ENCODE measurements around the gene EPHA8. TPM values are rescaled to one million over a fixed set of nuclear protein-coding genes. Genes with fewer than 3 reads are reported as not detected.

EPHA8 gene
- total RNA-seq, 2 experiments from 2014 or later, result not detected

GRCh38 chr1:22586356-22587130 is 23.3 kb downstream of the EPHA8 start:
- POLR2A ChIA-PET, result no interaction called here
- CTCF ChIA-PET, result no interaction called here

- ChIA-PET CTCF (no interaction called here), POLR2A (no interaction called here)
Observed at GRCh38 chr1:22587247-22587646, 24.0 kb downstream of the EPHA8 start.

- POLR2A ChIA-PET, result no interaction called here
- CTCF ChIA-PET, result no interaction called here
Observed at GRCh38 chr1:22588899-22589422, 25.7 kb downstream of the EPHA8 start.

- POLR2A ChIA-PET, result no interaction called here
- CTCF ChIA-PET, result no interaction called here
Observed at GRCh38 chr1:22591576-22591975, 28.3 kb downstream of the EPHA8 start.

GRCh38 chr1:22592051-22592450 is 28.8 kb downstream of the EPHA8 start:
- ChIA-PET CTCF (no interaction called here), POLR2A (no interaction called here)

- ChIA-PET POLR2A (no interaction called here), CTCF (no interaction called here)
Observed at GRCh38 chr1:22592919-22593790, 29.9 kb downstream of the EPHA8 start.

- ChIA-PET POLR2A (no interaction called here), CTCF (no interaction called here)
Observed at GRCh38 chr1:22594396-22594795, 31.1 kb downstream of the EPHA8 start.

- POLR2A ChIA-PET, result no interaction called here
- CTCF ChIA-PET, result no interaction called here
Observed at GRCh38 chr1:22595108-22595507, 31.8 kb downstream of the EPHA8 start.

GRCh38 chr1:22597301-22597965 is 34.1 kb downstream of the EPHA8 start:
- ChIA-PET POLR2A (no interaction called here), CTCF (no interaction called here)

GRCh38 chr1:22597996-22598395 is 34.7 kb downstream of the EPHA8 start:
- ChIA-PET CTCF (no interaction called here), POLR2A (no interaction called here)

- ChIA-PET POLR2A (no interaction called here), CTCF (no interaction called here)
Observed at GRCh38 chr1:22598736-22599135, 35.4 kb downstream of the EPHA8 start.

- ChIA-PET POLR2A (no interaction called here), CTCF (no interaction called here)
Observed at GRCh38 chr1:22600071-22600816, 37.0 kb downstream of the EPHA8 start.

GRCh38 chr1:22600817-22601605 is 37.7 kb downstream of the EPHA8 start:
- ChIA-PET POLR2A (no interaction called here), CTCF (no interaction called here)

GRCh38 chr1:22601610-22602009 is 38.3 kb downstream of the EPHA8 start:
- POLR2A ChIA-PET, result no interaction called here

GRCh38 chr1:22602060-22602740 is 38.9 kb downstream of the EPHA8 start:
- ChIA-PET POLR2A (no interaction called here), CTCF (no interaction called here)

More at GRCh38 chr1:22601610-22602009, 38.3 kb downstream of the EPHA8 start:
- CTCF ChIA-PET, result no interaction called here

- ChIA-PET POLR2A (no interaction called here), CTCF (no interaction called here)
Observed at GRCh38 chr1:22606161-22606560, 42.9 kb downstream of the EPHA8 start.

- ChIA-PET POLR2A (no interaction called here), CTCF (no interaction called here)
Observed at GRCh38 chr1:22607154-22607553, 43.9 kb downstream of the EPHA8 start.

- POLR2A ChIA-PET, result no interaction called here
- CTCF ChIA-PET, result no interaction called here
Observed at GRCh38 chr1:22608361-22608760, 45.1 kb downstream of the EPHA8 start.

- CTCF ChIA-PET, result no interaction called here
- POLR2A ChIA-PET, result no interaction called here
Observed at GRCh38 chr1:22609291-22609690, 46.0 kb downstream of the EPHA8 start.
